GM19324 (cell line): ENCODE results near the gene CTNNA2.

Experiments
- ATAC-seq: cut with Tn5 transposase; IDR thresholded peaks from one replicate; pipeline ENCODE4 v1.9.1; 2021; ENCODE audit warnings: mild to moderate bottlenecking, moderate library complexity; ENCODE audit not compliant: unreplicated experiment, low FRiP score

CTNNA2 gene

DNA sequence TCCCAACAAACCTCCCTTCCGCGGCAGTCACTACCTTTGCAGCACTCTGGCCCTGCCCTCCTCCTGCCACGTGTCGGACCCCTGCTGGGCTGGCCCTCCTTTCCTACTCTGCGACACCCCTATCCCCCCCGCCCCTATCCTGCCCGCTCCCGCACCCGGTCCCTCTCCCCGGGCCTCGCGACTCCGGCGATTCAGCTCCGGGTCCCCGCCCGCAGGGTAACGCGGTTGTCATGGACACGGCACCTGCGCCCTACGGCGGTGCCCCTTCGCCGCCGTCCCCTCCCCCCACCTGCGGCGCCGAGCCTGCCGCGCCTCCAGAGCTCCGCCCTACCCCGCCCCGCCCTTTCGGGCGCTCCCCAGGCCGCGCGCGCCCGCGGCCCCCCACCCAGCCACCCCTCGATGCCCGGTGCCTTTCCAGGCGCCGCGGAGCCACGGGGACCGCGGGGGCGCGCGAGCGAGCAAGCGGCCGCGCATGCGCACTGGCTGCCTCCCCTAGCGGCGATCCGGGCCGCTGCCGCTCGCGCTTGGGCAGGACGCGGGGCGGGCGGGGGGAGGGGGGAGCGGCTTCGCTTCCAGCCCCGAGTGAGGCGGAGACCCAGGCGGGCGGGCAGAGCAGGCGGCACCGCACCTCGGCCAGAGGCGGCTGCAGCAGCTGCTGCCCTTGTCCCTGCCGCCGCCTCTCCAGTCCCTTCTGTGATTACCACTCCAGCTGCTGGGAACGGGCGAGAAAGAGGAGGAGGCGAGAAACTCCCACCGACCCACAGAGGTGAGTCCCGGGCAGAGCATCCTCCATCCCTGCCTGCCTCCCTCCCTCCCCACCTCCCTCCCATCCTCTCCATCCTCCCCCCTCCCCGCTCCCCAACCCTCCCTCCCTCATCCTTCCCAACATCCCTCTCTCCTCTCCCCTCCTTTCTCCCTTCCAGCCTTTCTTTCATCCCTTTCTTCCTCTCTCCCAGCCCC lies at the start of gene CTNNA2:
CTNNA2 (plus strand) TSS at position 610 of the 960 bp plus-strand sequence.
- no peak for ATAC-seq

DNA sequence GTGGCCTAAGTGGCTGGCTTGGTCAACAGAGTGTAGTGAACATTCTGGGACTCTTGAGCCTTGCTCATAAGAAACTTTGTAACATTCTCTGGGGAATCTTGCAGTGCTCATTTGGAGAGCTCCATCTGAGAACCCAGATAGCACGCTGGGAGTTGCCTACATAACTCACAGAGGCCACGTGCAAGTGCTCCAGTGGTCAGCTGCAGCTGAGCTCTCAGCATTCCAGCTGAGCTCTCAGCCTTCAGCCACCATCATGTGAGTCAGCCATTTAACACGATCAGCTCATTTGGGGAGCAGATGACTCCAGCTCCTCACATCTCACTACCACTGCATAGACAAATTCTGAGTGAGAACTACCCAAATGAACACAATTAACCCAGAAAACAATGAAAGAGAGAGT lies 25.5 kb upstream of the CTNNA2 start:
- no peak for ATAC-seq

DNA sequence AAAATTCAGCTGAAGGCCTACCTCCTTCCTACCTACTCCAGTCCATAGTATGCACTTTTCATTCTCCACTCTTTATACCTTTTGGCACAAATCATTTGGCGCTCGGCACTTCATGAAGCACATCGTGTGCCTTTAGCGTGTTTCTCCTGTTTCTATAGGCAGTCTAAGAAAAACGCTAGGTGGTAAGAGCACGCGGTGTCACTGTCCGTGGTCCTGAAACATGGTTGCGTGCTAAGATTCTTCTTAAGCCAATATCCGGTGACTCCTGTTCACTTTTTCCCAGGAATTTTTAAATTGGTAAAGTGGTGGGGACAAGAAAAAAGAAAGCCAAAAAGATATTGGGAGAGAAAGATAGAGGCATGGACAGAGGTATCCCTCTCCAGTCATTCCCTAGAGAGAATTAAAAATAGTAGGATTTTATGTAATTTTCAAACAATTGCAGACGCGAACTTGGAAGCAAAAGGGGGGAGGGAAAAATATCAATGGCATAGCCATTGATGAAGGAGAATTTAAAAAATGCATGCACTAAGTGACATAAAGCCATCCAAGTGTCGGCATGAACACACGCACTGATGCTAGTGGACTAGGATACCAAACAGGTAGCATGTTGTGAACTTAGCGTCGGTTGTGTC lies 1.4 kb upstream of the CTNNA2 start:
- ATAC-seq = no peak

DNA sequence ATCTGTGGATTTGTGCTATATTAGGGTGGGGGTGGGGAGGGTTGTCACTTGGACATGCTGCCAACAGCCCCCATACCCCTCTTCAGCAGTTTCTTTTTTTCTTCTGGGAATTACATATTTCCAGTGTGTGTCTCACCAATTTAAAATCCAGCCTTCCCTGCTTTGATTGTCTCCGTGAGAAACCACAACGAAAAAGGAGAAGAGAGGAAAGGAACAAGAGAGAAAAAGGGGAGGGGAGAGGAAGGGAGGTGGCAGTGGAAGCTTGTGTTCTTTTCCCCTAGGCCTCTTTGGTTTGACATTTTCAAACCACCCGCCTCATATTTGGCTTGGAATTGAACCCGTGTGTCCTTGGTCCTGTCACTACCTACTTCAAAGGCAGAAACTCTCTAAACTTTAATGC lies 860 bp downstream of the CTNNA2 start:
- ATAC-seq = no peak

DNA sequence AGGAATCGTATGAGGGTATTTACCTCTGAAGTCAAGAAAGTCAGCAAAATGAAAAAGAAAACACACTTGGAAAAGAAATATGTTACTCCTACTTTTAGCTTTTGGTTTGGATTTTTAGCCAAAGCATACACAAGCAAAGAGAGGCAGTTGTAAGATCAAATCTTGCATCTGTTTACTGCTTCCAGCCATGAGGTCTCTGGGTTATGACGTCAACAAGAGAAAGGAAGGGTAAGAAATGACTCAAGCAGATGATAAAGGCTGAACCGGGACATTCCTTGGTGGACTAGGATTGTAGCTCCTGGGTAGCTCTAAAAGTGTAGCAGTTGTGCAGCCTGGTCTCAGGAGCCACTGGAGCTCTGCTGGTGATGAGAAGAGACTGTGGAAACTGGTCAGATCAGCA lies 16.8 kb downstream of the CTNNA2 start:
- ATAC-seq = no peak

DNA sequence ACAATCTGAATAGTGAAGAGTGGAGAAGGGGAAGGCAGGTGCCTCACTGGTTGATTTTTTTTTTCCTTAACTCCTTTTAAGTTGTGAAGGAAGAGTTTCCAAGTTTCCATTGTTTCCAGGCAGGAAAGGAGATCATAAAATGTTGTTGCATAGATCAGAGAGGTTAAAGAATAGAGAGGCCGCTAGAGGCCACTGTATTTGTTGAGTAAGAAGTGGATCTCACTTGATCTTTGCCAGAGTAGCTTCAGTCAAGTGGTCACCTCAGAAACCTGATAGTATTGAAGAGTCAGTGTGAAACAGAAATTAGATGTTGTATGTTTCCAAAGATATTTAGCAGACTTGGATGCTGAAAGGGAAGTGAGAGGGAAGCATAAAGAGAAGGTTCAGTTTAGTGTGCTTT lies 17.6 kb downstream of the CTNNA2 start:
- no peak for ATAC-seq

DNA sequence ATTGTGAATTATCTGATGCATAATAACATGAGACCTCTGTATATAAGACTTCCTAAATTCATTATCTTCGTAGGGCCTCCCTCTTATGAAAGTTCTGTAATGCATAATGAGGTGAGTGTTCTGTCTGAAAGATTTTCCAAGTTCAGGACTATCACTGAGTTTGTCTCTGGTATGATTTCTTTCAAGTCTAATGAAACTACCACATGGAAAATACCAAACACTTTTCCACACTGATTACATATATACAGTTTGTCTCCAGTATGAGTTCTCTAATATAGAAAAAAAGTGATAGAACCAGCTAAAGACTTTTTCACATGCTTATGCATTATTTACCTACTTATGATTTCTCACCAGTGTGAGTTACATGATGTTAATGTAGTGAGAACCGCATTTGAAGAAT lies 34.7 kb downstream of the CTNNA2 start:
- no peak for ATAC-seq

DNA sequence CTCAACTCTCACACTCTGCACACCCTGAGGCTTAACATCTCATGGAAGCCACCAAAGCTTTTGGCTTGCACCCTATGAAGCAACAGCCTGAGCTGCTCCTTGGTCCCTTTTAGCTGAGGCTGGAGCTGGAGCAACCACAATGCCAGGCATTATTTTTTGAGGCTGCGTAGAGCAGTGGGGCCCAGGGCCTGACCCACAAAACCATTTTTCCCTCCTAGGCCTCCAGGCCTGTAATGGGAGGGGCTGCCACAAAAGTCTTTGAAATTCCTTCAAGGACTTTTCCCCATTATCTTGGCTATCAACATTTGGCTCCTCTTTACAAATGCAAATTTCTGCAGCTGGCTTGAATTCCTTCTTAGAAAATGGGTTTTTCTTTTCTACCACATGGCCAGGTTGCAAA lies 39.8 kb downstream of the CTNNA2 start:
- ATAC-seq = no peak

DNA sequence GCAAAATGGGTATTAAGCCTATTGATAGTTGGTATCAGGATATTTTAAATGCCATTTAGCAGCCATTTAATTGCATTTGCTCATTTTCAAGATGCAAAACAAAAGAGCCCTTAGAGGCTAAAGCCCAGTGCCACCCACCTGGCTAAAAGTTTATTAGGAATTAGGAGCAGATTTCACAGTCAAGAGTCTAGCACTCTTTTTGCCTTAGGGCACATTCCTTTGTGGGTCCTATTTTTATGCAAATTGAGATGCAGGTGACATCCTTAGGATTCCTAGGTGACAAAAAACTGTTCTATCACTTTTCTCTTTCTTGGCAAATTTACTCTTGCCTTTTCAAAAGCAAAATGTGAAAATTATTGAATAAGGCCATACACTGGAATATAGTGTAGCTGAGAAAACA lies 42.0 kb downstream of the CTNNA2 start:
- no peak for ATAC-seq

DNA sequence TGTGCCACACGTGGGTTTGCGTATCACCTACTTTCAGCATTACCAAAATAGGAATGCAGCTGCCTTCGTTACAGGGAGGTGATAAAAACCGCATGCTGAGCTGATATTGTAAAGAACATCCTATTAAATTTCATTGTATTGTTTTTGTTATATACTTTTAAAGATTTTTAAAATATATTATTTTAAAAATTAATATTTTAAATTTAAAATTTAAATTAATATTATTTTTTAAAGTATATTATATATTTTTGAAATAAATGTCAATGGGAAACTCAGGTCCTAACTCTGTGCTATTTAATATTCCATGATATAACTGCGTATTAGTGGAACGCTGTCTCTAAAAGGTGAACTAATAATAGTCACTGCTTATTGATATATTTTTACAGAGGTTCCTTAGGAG lies 51.2 kb downstream of the CTNNA2 start:
- no peak for ATAC-seq

DNA sequence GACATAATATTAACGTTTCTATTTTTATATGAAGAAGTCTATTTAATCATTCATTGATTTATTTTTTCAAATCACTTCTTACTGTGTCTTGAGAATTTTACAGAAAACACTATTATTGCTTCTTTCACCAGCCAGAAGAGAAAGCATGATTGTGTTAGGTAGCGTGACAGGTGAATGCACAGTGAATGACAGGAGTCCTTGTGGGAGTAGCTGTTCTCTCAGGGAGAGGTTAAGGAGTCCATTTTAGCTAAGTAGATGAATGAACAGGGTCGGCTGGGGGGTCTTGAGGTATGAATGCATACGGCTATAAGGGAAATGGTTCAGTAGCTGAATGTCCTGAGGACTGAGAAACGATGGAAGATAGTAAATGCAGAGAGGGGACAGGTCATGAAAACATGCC lies 56.2 kb downstream of the CTNNA2 start:
- ATAC-seq = no peak

DNA sequence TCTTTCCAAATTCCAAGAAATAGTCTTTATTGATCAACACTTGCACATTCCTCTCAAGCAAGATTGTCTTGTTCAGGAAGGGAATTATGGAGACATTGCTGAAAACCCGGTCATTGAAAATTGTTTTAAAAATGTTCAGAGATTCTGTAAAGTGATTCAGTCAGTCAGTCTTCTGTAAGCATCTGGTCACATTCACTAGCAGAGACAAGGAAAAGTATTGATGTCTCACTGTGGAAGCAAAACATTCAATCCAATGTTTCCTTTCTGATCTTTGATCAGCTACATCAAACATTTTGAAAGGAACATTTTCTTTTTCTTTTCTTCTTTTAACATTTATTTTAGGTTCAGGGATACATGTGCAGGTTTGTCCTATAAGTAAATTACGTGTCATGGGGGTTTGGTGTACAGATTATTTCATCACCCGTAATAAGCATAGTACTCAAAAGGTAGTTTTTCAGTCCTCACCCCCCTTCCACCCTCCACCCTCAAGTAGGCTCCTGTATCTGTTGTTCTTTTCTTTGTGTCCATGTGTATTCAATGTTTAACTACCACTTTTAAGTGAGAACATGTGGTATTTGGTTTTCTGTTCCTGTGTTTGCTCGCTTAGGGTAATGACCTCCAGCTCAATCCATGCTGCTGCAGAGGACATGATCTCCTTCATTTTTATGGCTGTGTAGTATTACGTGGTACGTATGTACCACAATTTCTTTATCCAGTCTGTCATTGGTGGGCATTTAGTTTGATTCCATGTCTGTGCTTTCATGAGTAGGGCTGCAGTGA lies 61.2 kb downstream of the CTNNA2 start:
- ATAC-seq = no peak

DNA sequence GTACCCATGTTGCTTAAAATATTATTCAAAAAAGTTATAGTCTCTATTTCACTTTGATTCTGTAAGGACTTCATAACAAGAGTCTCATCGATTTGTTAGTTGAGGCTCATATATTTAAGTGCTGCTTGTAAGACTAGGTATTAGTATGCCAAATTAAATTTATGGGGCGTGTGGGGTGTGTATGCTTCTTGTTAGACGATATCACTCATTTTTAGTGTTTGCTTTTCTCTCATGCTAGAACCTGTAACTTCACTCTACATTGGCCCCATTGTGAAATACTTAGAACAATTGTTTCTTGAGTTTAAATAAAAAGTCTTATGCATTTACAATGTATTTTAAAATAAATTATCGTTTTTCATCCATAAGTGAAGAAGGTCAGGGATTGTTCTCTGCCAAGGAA lies 63.6 kb downstream of the CTNNA2 start:
- ATAC-seq = no peak

DNA sequence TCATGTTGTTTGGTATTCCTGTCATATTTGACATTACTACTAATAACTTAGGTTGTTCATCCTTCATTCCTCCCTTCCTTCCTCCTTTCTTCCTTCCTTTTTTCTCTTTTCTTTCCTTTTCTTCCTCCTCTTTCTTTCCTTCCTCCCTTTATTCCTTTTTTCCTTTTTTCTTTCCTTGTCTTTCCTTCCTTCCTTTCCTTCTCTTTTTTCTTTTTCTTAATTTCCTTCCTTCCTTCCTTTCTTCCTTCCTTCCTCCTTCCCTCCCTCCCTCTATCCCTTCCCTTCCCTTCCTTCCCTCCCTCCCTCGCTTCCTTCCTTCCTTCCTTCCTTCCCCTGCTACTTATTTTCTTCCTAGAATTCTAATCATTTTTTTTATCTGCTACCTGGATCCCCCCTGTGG lies 66.1 kb downstream of the CTNNA2 start:
- ATAC-seq = no peak

DNA sequence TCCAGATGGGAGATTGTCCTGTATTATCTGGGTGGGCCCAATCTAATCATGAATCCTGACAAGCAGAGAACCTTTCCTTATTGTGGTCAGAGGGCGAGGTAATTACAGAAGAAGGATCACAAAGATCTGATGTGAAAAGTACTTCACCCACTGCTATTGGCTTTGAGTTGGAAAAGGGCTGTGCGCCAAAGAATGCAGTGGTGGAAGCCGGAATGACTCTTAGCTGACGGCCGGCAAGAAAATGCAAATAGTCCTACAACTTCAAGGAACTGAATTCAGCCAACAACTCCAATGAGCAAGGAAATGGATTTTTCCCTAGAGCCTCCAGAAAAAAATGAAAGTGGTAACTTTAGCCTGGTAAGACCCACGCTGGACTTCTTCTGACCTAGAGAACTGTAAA lies 67.3 kb downstream of the CTNNA2 start:
- ATAC-seq = no peak

DNA sequence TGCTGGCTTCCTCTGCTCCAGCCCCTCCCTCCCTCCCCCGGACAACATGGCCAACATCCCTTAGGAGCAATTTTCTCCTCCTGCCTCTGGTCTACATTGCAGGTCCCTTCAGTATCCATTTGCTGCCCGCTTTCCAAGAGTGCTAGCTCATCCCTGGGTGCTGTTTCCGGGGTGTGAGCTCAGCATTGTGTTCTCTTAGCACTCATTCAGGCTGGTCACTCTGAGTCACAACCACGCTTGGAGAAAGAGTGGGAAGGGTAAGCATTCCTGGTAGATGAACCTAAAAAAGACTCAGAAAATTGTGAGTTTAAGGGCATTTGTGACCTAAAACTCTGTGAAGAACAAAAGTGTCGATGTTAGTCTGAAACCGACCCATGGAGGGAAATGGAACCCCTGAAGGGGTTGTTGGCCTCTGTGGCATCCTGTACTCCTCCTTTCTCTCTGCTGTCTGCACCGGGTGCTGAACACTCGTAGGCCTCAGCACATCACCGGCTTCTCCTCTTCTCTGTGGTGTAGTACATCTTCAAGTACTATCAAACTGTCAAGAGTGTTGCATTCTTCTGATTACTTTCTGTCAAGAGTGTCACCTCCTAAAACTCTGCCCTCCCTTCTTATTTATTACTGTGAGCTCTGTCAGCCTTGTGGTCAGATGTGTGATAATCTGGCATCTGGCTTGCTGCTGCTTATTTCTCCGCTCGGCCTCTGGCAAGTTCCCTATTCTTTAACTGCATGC lies 73.0 kb downstream of the CTNNA2 start:
- ATAC-seq = no peak

DNA sequence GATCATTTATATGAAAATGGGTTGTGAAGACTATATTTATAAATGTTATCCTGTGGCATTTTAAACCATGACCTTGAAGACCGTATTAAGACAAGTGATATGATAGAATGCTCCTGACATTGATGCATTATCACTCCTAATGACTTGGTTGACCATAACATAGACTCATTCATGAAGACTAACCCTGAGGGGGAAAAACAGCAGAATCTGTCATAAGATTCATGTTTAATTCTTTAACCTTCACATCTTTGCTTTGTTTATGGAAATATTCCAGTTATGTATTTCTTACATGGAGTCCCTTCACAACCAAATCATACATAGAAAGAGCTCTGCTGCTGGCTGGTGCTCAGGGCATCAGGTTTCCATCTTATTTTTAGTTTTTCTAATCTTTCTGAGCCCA lies 78.4 kb downstream of the CTNNA2 start:
- no peak for ATAC-seq

DNA sequence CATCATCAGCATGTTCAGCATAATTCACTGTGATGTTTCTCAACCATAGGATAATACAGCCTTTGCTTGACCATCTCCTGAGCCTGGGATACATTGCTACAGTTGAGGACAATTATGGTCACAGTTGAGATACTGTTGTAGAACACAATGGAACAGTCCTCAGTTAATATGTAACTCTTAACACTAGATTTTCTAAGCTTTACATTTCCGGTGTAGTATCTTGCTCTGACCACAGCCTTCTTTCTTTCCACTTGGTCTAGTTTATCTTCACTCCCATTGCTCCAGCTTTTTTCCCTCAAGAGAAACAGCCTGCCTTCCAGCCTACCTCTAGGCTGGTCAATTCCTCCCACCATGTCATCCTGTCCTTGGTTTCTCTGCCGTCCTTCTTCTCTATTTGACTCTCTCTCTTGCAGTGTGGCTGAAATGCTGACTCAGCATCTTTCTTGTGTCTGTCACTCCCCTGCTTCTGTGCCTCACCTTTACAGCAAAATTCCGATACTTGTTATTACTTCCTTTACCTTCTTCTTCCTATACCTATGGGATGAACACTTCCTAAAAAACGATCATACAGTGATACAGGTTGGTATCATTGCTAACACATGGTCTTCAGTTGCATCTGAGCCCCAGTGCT lies 80.5 kb downstream of the CTNNA2 start:
- no peak for ATAC-seq

DNA sequence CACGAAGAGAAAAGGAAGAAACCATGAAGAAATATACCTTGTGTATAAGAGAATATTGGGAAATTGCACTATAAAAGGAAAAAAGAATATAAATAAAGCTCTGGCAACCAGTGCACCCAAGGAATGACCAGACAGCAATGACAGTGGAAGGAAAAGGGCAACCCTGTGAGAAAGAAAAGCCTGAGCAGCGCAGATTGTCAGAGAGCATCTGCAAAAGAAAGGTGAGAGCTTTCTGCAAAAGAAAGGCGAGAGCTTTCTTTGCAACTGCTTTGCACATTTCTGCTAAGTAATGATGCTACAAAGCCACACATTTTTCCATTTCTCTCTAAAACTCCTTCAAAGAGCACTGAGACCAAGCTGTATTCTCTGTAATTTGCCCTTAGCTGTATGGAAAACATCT lies 83.6 kb downstream of the CTNNA2 start:
- ATAC-seq = no peak

DNA sequence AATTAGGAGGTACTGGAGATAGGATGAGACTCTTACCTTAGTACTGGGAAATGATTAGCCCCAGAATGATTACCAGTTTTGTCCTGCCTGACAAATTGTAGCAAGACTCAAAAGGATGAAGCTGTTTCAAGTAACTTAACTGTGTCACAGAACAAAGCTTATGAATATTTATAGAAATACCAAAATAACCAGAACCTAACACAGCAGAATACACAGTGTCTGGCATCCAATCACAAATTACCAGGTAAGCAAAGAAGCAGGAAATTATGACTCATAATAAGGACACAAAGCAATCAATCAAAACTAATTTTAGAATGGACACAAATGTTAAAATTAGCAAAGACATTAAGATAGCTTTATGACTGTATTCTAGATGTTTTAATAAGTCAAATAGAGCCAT lies 91.9 kb downstream of the CTNNA2 start:
- ATAC-seq = no peak
